Lower leg skin (tissue), 4 donors: ENCODE results near the gene WDR43. TPM values are rescaled to one million over a fixed set of nuclear protein-coding genes. Genes with fewer than 3 reads are reported as not detected.

Experiments
- DNase-seq, 2 donors: peaks; one replicate each; pipeline ENCODE4 v3.0.0-alpha.2; 2019; ENCODE audit warnings: low spot score in 2 of 2
- H3K4me3 ChIP-seq: fragments of 200-600 bp; sonication (generic); 2 replicates; pipeline ENCODE4 v1.5.1; 2017; ENCODE audit warnings: mild to moderate bottlenecking, low read depth; ENCODE audit not compliant: poor library complexity, severe bottlenecking
- POLR2A ChIP-seq, 2 donors: fragments of 450-650 bp; IDR thresholded peaks; one replicate each; pipeline ENCODE4 v1.6.1; 2016 to 2017; ENCODE audit warnings: antibody characterized with exemption in 2 of 2, mild to moderate bottlenecking in 1 of 2, moderate library complexity in 1 of 2
- WGBS, 2 donors: methylation state at CpG; one replicate each; pipeline ENCODE4 v1.1.5; 2018; 5-methylcytosine and 5-hydroxymethylcytosine counted together
- intact Hi-C: fragments of 100-400 bp; cut with DNase I; formaldehyde crosslinking; loops from one replicate; pipeline ENCODE4 v1.15.0; 2023; ENCODE audit warnings: low total_unique reads
- total RNA-seq, 4 donors: library from RNA; depleted of rRNA; stranded (reverse); fragments of >200 nt; gene quantifications; one replicate each; pipeline ENCODE4 v1.1.0, GENCODE V29; 2016
- TF ChIP-seq, protein P1 (sequence below), 3 donors: fragments of 450-650 bp; IDR thresholded peaks; one replicate each; pipeline ENCODE4 v1.5.1; 2016; ENCODE audit warnings: antibody characterized with exemption in 3 of 3, mild to moderate bottlenecking in 3 of 3, moderate library complexity in 2 of 3

Gene WDR43
- total RNA-seq, 4 donors from 2014 or later, result 40.8 to 65.5 (median 43.2) TPM

DNA sequence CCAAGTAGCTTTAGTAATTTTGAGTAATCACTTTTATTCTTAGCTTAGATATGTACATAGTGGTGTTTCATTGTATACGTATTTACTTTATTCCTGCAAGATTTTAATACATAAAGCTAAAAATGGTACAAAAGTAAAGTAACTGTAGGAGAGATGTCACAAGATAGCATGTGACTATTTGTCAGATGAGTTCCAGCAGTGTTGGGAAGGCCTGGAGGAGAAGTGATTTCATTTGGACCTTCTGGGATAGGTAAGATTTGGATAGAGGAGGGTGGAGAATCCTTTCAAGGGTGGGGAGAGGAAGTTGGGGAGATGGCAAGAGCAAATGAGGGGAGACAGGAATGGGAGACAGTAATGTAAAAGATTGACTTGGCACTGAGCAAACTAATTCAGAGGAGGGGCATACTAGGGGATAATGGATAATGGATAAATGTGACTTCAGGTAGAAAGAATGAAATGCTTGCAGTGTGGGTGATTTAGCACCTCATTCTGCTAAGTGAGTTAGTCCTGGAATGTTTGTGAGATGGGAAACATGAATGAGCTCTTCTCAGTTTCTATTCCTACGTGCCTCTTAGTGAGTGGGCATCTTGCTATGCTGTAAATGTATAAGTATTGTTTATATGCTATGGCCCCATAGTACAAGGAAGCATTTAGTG is 10.5 kb downstream of the WDR43 start:
- TF ChIP-seq, protein P1, sequence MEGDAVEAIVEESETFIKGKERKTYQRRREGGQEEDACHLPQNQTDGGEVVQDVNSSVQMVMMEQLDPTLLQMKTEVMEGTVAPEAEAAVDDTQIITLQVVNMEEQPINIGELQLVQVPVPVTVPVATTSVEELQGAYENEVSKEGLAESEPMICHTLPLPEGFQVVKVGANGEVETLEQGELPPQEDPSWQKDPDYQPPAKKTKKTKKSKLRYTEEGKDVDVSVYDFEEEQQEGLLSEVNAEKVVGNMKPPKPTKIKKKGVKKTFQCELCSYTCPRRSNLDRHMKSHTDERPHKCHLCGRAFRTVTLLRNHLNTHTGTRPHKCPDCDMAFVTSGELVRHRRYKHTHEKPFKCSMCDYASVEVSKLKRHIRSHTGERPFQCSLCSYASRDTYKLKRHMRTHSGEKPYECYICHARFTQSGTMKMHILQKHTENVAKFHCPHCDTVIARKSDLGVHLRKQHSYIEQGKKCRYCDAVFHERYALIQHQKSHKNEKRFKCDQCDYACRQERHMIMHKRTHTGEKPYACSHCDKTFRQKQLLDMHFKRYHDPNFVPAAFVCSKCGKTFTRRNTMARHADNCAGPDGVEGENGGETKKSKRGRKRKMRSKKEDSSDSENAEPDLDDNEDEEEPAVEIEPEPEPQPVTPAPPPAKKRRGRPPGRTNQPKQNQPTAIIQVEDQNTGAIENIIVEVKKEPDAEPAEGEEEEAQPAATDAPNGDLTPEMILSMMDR (IDR thresholded peaks at IDR 0.05), result no peak
- no peak for TF ChIP-seq POLR2A (IDR thresholded peaks at IDR 0.05)
- 42 to 47% methylated on average over 2 of the region's 2 CpGs for WGBS, 2 donors
- H3K4me3 ChIP-seq, result no peak overlapping the region
- no peak for DNase-seq
- intact Hi-C loops, result no loop called here

DNA sequence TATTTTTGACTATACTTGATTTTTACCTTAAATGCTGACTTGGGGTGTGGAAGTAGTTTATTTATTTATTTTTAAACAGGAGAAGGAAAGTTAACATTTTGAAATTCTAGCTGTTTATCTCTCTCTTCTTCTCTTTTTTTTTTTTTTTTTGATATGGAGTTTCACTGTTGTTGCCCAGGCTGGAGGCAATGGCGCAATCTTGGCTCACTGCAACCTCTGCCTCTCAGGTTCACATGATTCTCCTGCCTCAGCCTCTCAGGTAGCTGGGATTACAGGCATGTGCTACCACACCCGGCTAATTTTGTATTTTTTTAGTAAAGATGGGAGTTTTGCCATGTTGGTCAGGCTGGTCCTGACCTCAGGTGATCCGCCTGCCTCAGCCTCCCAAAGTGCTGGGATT is 11.1 kb downstream of the WDR43 start:
- TF ChIP-seq, protein P1 (IDR thresholded peaks at IDR 0.05), result no peak
- no peak for TF ChIP-seq POLR2A (IDR thresholded peaks at IDR 0.05)
- DNase-seq, result no peak
- intact Hi-C loops, result no loop called here
- H3K4me3 ChIP-seq, result no peak overlapping the region
- WGBS, 2 donors, result 88% methylated on average over 3 of the region's 3 CpGs

DNA sequence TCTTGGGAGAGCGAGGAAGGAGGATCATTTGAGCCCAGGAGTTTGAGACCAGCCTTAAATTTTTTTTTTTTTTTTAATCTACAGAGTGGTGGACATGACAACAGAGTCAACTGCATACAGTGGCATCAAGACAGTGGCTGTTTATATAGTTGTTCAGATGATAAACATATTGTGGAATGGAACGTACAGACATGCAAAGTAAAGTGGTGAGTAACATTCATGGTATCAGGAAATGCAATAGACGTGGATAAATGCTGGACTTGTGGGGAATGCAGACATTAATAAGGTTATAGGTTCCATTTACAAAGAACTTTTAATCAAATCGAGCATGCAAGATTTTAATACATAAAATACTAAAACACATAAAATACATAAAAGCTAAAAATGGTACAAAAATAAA is 11.9 kb downstream of the WDR43 start:
- intact Hi-C loops, result no loop called here

DNA sequence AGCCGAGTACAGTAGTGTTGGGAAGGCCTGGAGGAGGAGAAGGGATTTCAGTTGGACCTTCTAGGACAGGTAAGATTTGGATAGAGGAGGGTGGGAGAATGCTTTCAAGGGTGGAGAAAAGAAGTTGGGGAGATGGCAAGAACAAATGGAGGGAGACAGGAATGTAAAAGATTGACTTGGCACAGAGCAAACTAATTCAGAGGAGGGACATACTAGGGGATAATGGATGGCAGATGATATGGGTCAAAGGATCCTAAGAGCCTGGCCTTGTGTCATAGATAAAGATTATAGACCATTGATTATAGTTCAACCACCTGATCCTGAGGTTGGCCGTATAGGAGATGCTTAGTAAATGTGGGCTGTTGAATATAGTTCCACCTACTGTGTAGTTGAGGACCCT is 12.4 kb downstream of the WDR43 start:
- intact Hi-C loops, result no loop called here
- no peak for DNase-seq
- no peak for TF ChIP-seq POLR2A (IDR thresholded peaks at IDR 0.05)
- H3K4me3 ChIP-seq, result no peak overlapping the region
- 90 to 91% methylated on average over 2 of the region's 2 CpGs for whole genome bisulfite sequencing, 2 donors

More for the DNA sequence above, 11.9 kb downstream of the WDR43 start:
- no peak for DNase-seq
- WGBS, 2 donors, result 93 to 94% methylated on average over 4 of the region's 4 CpGs
- TF ChIP-seq, protein P1 (IDR thresholded peaks at IDR 0.05), result no peak
- no peak for TF ChIP-seq POLR2A (IDR thresholded peaks at IDR 0.05)
- H3K4me3 ChIP-seq, result no peak overlapping the region

DNA sequence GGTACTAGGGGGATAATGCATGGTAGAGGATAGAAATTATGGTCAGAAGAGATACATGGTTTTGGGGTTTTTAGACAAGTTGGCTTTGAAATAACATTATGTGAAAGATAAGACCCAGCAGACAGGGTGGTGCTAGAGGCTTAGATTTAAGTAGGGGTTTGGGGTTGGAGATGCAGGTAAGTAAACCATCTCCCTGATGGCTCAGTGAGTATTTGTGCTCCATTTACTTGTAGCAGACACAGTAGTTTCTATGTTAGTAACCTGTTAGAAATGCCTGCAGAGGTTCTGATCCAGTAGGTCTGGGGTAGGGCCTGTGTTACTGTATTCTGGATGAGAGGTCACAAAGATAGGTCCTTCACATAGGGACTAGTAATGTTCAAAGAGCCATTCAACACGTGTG is 13.7 kb downstream of the WDR43 start:
- TF ChIP-seq POLR2A (IDR thresholded peaks at IDR 0.05), result no peak
- TF ChIP-seq, protein P1 (IDR thresholded peaks at IDR 0.05), result no peak
- WGBS, 2 donors, result 0% methylated on average over 1 of the region's 1 CpG
- intact Hi-C loops, result no loop called here
- no peak overlapping the region for H3K4me3 ChIP-seq
- no peak for DNase-seq

DNA sequence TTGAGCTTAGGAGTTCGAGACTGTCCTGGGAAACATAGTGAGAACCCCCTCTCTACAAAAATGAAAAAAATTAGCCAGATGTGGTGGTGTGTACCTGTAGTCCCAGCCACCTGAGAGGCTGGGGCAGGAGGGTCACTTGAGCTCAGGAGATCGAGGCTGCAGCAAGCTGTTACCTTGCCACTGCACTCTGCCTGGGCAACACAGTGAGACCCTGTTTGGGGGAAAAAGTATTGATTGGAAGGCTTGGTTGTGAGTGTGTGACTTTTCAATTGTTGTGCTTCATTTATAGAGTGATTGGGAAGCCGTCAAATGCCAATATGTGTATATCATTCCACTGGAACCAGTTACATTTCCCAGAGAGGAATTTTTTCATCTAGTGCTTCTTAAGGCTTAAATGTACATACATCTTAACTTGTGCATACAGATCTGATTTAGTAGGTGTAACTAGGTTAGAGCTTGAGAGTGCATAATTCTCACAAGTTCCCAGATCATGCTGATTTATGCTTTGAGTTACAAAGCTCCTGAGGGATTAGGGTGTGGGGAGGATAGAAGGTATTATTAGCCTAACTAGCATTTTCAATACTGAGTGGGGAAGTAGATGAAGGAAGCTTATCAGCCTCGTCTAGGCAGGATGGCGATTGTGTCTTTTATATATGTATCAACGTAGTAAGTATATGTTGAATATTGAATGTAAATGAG is 15.3 kb downstream of the WDR43 start:
- WGBS, 2 donors, result 85% methylated on average over 6 of the region's 6 CpGs
- no peak for DNase-seq
- H3K4me3 ChIP-seq, result no peak overlapping the region
- TF ChIP-seq, protein P1 (IDR thresholded peaks at IDR 0.05), result no peak
- no peak for TF ChIP-seq POLR2A (IDR thresholded peaks at IDR 0.05)
- intact Hi-C loops, result no loop called here
